Stimulated activated CD8-positive, alpha-beta memory T cell treated with anti-CD3 and anti-CD28 coated beads, Interleukin-12 subunit alpha, Interleukin-12 subunit beta, amount 100 ng/mL, for 24 hours (primary cell): ENCODE data around the gene NOX5.

Experiments used
- DNase-seq: peaks from one replicate; pipeline ENCODE4 v3.0.0-alpha.2; 2020; ENCODE audit errors: extremely low read depth

NOX5 gene

DNA sequence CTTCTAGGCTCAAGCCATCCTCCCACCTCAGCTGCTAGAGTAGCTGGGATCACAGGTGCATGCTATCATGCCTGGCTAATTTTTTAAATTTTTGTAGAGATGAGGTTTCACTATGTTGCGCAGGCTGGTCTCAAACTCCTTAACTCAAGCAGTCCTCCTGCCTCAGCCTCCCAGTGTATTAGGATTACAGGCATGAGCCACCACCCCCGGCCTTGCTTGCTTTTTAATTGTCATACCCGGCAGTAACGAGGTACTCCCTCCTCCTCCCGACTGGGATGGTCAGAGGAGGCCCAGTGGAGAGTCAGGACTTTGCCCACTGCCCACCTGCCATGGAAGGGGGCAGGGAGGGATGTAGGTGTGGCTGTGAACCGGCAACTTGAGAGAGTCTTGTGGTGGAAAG, 4.5 kb downstream of the NOX5 start:
- DNase-seq: no peak

DNA sequence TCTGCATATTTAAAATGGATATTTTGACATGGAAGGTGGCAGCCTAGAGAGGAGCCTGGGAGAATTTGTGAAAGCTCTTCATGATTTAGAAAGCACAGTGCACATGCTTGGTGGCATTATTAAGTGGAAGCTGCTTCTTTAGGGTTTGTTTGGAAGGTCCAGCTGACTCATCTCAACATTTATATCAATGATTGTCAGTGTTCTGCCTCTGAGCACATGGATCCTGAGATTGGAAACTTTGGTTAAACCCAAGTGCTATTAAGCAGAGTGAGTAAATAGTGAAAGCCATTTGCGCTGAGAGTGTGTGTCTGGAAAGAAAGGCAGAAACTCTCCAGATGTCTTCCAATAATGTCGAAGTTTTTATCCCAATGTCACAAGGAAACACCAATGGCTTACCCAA, 7.4 kb downstream of the NOX5 start:
- no peak for DNase-seq

DNA sequence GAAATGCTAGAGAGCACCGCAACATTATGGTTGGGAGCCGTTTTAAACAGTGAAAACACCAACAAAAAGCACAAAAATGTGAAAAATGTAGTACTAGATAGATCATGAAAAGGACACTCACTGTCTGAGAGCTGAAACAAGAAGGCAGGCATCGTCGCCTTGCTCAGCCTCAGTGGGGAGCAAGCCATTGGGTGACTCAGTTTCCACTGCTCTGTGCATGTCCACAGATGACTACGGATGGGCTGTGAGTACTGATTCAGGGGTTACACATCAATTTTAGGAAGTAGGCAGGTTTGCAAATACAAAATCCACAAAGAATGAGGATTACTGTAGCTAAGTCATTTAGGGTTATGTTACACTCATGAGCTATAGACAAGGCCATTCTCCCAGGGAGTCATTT, 10.8 kb downstream of the NOX5 start:
- no peak for DNase-seq

DNA sequence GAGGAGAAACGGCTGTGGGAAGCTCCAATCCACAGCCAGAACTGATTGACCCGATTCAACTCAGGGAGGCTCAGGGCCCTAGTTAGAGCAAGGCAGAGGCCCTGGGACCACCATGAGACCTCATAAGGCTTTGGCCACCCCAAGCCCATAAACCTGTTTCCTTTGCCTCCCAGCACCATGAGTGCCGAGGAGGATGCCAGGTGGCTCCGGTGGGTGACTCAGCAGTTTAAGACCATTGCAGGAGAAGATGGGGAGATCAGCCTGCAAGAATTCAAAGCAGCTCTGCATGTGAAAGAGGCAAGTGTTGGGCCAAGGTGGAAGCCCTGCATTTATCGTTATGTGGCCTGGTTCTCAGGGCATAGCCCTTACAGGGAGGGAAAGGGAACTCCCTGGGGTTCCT, 11.9 kb downstream of the NOX5 start:
- DNase-seq: no peak

DNA sequence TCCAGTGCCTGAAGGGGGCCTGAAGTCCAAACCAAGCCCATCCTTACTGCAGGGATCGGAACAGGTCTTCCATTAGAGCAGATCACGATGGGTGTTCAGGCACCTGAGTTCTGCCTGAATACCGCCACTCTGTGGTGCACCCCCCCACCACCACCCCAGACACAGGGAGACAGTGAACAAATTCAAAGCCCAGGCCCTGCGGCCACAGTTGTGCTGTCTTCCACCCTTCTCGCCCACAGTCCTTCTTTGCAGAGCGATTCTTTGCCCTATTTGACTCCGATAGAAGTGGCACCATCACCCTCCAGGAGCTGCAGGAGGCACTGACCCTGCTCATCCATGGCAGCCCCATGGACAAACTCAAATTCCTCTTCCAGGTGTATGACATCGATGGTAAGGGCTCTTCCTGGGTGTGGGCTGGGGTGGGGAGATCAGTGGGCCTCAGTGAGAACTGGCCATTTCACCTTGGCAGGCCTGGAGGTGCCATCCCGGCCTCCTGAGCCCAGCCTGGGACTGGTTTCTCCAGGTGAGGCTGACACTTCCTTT, 13.6 kb downstream of the NOX5 start:
- no peak for DNase-seq

DNA sequence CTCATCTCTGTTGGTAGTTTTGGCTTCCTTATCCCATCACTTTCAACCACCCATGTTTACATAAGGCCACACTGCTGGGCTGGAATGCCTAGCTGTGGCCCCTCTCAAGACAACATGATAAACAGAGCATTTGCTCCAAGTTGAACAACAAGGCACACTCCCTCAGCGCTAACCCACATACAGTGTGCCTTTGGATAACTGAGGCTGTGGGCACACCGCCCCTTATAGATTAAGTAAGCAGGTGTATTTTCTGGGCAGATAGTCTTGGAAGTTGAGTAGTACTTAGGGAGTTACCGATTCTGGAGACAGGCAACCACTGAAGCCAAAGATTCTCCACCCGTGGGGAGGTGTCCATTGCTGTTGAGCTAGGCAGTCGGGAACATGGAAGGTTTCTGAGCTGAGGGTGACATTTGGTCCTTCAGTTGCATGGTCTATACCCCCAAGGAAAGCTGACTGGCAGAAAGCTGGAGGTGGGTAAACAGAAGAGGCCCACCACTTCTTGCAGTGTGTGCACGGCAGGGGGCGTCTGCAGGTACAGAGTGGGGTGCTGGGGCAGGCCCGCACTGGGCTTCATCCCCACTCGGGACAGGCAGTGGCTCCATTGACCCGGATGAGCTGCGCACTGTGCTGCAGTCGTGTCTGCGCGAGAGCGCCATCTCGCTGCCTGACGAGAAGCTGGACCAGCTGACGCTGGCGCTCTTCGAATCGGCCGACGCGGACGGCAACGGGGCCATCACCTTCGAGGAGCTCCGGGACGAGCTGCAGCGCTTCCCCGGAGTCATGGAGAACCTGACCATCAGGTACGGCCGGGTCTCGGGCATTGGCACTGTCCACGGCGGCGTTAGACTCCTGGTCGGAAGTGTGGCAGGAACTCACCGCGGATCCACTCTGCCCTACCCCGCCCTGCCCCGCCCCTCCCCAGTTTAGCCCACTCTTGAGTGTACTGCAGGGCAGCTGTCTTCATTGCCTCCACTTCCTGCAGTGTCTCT, 16.8 kb downstream of the NOX5 start:
- DNase-seq: no peak

DNA sequence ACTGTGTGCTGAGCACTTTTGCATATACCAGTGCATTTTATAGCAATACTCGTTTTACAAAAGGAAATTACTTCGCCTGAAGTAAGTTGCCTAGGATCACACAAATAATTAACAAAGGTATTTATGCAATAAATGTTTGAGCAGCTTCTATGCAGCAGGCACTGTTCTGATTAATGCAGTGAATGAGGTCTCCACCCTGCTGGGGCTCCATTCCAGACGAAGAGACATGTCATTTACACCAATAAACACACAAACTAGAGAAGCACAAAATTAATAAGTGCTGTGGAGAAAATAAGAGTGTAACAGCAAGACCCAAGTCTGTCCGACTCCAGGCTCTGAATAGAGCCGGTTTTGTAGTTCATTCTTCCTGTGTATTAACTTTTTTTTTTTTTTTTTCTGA, 17.5 kb downstream of the NOX5 start:
- DNase-seq: no peak

DNA sequence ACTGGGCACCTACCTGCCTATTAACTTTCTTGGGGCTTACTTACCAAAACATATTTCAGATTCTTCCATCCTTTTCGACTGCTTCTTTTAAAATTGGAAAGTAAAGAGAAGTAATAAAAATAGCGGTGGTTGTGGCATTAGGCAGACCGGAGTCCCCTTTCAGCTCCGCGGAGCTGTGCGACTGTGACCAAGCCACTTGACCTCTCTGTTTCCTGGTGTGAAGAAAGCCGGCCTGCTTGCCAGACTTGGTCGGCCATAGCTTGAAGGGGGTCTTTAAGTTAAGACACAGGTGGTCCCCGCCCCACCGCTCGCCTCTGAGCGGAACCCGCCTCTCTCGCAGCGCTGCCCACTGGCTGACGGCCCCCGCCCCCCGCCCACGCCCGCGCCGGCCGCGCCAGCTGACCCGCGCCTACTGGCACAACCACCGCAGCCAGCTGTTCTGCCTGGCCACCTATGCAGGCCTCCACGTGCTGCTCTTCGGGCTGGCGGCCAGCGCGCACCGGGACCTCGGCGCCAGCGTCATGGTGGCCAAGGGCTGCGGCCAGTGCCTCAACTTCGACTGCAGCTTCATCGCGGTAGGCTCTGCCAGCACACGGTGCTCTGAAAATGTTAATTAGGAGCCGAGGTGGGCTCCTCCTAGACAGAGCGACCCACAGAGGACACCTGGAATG, 18.3 kb downstream of the NOX5 start:
- no peak for DNase-seq

DNA sequence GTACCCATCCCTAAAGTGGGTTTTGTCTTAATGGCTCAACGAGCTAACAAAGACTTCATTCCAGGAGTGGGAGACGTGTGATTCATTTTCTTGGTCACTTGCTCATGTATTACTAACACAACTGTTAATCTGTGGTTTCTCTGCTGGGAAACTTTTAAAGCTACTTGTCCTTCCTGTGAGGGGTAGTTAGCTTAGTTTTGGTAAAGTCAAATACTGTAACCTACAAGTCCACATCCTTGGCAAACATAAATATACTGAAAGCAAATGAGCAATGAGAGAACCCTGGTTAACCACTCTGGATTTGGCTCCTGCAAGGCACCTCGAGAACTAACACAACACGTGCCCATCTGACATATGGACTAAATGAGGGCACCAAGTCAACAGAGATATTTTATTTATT, 19.9 kb downstream of the NOX5 start:
- DNase-seq: no peak

DNA sequence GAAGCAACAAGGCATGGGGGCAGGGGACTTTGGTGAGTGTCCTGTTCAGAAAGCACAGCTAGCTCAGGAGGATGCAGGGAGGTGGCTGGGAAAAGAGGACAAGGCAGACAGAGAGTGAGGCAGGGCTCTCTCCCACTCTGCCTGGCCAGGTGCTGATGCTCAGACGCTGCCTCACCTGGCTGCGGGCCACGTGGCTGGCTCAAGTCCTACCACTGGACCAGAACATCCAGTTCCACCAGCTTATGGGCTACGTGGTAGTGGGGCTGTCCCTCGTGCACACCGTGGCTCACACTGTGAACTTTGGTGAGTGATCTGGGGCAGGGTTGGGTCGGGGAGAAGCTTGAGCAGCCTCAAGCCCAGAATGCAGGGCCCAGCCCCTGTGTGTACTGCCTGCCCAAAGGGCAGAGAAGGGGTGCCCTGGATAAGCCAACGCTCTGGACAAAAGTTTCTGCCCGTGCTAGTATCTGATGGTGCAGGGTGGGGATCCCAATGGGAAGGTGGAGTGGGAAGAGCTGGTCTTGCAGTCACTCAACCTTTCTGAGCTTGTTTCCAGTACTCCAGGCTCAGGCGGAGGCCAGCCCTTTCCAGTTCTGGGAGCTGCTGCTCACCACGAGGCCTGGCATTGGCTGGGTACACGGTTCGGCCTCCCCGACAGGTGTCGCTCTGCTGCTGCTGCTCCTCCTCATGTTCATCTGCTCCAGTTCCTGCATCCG, 20.9 kb downstream of the NOX5 start:
- no peak for DNase-seq

DNA sequence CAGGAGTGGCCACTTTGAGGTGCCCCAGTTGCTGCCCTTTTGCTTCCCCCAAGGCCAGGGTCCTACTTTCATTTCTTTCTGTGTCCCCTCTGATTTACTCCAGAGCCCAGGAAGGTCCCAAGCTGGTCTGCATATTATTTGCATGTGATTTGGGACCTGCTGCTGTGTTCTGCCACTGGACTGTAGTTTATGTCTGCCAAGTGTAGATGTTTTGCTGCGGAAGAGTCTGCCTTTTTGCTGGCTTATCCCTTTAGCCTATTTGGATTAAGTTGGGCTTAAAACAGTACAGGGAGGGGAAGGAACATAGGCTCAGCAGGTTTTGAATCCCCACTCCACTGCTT, 21.4 kb downstream of the NOX5 start:
- DNase-seq: no peak

DNA sequence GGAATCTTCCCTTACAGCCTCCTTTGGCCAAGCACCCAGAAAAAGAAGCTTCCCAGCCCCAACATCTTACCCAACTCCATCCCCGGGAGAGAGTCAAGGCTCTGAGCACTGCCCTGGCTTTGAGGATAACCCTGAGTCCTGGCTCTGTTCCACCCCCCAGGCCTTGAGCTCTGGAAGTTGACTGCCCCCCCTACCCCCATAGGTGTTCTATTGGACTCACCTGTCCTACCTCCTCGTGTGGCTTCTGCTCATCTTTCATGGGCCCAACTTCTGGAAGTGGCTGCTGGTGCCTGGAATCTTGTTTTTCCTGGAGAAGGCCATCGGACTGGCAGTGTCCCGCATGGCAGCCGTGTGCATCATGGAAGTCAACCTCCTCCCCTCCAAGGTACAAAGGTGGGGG, 22.3 kb downstream of the NOX5 start:
- no peak for DNase-seq

DNA sequence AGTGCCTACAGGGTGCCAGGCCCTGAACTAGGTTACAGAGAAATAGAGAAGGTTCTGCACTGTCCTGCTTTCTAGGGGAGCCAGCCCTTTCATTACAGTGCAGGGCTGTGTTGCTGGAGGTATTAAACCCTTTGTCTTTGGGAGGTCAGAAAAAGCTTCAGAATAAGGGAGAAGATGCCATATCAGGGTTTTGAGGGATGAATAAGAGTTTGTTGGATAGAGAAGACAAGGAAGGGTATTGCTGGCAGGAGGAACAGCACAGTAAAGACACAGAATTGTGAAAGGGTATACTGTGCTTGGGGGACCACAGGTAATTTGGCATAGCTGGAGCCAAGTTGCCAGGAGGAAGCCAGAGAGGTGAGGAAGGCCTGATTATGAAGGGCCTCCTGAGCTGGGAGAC, 23.0 kb downstream of the NOX5 start:
- DNase-seq: no peak

DNA sequence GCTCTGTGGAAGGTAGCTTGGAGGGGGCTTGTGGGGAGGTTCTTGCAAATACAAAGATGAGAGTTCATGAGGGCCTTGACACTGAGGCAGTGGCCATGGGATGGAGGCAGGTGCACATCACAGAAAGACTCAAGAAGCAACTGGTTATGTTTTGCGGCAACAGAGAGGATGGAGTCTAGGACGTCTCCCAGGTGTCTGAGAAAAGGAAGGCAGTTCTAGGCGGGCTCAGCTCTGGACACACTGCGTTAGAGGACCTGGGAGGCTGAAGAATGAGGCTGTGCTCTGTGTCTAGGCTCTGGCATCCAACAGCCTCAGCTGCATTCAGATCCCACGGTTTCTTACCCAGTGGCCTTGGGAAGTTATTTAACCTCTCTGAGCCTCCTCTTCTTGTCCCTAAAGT, 23.5 kb downstream of the NOX5 start:
- no peak for DNase-seq

DNA sequence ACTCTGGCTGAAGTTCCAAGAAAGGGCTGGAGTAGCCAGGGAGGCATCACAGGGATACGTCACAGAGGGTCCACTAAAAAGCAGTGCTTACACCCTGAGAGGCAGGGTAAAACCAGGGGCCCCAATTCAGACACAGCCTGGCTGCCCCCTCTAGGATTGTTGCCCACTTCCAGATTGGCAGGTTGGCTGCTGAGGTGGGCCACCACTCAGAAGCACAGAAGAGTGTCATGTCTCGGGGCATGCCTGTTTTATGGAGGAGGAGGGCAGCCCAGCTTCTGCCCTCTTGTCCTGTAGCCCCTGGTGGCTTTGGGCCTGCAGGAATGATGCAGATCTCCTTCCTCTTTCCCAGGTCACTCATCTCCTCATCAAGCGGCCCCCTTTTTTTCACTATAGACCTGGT, 24.0 kb downstream of the NOX5 start:
- no peak for DNase-seq

DNA sequence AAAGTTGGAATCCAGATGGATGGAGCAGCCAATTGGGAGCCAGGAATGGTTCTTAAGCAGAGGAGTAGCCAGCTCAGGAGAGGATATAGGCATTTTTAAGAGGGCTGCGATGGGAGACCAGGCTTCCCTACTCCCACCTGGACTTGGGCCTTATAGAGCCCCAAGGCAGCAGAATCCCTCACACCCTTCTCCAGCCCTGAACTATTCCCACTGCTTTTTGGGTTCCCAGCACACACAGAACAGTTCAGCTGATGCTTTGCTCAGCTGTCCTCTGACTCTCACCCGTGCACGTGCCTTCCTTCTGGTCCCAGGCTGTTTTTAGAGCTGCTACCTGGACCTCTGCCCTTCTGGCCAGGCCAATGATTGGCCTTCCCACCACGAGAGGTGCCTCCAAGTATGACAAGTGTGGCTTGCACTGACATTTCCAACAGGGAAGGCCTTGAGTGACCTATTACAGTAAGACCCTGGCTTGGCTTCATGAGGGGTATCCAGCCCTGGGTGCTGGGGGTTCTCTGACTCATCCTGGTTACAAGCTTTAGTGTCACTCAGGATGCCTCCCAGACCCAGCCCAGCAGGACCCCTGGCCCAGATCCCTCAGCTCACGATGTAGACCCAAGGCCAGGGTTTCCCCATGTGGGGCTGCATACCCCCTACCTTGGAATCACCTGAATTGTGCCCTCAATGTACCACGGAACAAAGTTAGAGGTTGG, 25.2 kb downstream of the NOX5 start:
- no peak for DNase-seq

DNA sequence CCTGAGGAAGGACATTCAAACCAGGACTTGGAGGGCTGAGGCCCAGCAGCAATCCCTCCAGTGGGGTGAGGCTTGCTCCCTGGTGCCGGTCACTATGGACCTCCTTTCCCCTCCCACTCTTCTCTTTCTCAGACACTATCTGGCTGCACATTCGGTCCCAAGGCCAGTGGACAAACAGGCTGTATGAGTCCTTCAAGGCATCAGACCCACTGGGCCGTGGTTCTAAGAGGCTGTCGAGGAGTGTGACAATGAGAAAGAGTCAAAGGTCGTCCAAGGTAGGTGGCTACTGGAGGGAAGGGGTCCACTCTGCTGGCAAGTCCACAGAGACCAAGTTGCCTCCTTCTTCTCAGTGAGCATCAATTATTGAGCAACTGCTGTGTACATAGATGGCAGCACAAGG, 28.0 kb downstream of the NOX5 start:
- no peak for DNase-seq

DNA sequence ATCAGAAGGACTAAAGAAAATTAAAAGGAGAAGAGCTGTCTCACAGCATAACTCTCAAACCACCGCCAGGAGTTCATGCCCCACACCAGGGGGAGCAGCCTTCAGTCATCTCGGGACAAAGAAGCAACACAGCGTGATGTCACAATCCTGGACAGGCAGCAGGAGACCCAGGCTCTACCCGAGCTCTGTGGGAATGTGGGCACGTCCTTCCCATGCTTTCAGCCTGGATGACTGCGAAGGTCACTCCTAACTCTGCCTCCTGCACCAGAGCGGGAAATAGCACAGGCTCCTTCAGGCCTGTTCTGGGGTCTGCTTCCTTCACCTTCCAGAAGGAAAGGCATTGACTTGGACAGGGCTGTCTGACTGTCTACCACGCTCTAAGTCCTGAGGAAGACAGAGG, 31.3 kb downstream of the NOX5 start:
- no peak for DNase-seq

DNA sequence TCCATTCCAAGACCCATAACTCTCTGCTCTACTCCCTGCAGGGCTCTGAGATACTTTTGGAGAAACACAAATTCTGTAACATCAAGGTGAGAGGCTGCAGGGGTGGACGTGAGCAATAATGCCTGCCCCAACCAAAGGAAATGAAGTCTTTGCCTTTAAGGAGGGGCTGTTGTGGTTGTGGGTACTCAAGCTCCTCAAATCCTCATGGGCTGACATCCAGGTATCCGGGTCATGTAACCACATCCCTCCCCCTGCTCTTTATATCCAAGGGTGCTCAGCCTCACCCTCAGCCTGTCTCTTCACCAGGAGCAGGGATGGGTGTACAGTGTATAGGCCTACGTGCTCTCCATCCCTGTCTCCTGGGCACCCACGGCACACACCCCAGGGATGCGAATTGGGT, 32.3 kb downstream of the NOX5 start:
- no peak for DNase-seq

DNA sequence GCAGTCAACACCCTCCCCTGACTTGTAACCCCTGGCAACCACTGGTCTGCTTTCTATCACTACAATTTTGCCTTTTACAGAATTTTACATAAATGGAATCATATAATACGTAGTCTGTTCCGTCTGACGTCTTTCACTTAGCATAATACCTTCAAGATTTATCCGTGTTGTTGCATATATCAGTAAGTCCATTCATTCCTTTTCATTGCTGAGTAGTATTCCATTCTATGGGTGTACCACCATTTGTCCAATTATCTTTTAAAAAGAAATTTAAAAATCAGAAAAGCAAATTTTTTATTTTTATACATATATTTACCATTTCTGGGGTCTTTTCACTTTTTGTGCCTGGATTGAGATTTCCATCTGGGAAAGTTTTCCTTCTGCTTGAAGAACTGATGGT, 35.5 kb downstream of the NOX5 start:
- no peak for DNase-seq

DNA sequence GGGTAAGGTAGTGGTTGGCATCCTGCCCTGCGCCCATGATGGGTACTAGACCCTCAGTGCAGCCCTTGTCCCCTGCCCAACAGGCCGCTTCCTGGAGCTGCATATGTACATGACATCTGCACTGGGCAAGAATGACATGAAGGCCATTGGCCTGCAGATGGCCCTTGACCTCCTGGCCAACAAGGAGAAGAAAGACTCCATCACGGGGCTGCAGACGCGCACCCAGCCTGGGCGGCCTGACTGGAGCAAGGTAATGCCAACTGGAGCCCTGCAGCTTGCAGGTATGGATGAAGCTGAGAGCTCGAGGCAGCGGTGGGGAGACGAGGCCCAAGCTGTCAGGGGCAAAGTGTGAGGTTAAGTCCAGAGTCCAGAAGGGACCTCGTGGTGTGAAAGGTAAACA, 40.8 kb downstream of the NOX5 start:
- DNase-seq: no peak

DNA sequence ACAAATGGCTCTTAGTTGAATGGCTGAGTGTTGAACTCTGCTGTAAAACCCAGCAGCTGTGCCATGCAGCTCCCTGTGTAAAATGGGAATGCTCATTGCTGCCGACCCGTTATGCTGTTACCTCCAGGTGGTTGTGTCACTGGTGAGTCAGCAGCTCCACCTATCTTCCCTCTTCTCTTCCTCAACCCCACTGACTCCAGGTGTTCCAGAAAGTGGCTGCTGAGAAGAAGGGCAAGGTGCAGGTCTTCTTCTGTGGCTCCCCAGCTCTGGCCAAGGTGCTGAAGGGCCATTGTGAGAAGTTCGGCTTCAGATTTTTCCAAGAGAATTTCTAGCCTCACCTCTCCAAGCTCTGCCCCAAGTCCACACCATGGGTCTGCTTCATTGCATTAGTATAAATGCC, 41.9 kb downstream of the NOX5 start:
- no peak for DNase-seq
